H1 (cell line): Measurements from ENCODE around the gene LMX1A. TPM values are rescaled to one million over a fixed set of nuclear protein-coding genes. Genes with fewer than 3 reads are reported as not detected.

Experiments used
- BRCA1 ChIP-seq: IDR thresholded peaks from 2 replicates; pipeline ENCODE4 v1.6.1; 2012; ENCODE audit warnings: low read depth, low read length, improper control_type of control experiment
- CHD2 ChIP-seq: IDR thresholded peaks from 2 replicates; pipeline ENCODE4 v1.6.1; 2012; ENCODE audit warnings: low read length, improper control_type of control experiment
- CHD7 ChIP-seq: fragments of 300-600 bp; sonication (generic); IDR thresholded peaks from 2 replicates; pipeline ENCODE4 v1.7.1; 2012; ENCODE audit warnings: low read length, moderate library complexity, mild to moderate bottlenecking, inconsistent platforms; ENCODE audit not compliant: insufficient replicate concordance
- CTBP2 ChIP-seq: IDR thresholded peaks from 2 replicates; pipeline ENCODE4 v1.7.0; 2011; ENCODE audit warnings: borderline replicate concordance, mild to moderate bottlenecking, moderate library complexity, mixed read lengths, low read length; ENCODE audit not compliant: insufficient read depth, insufficient read length
- RBBP5 ChIP-seq: IDR thresholded peaks from 2 replicates; pipeline ENCODE4 v1.7.1; 2012; ENCODE audit warnings: low read depth, mild to moderate bottlenecking, inconsistent platforms, low read length, moderate library complexity, borderline replicate concordance
- SP1 ChIP-seq: IDR thresholded peaks from 2 replicates; pipeline ENCODE4 v1.6.1; 2011; ENCODE audit warnings: low read depth, low read length
- polyA plus RNA-seq, 7 experiments: library from polyadenylated mRNA; depleted of rRNA in 3 of 7; stranded (reverse) in 5 of 7; unstranded in 2 of 7; fragments of >200 nt in 5 of 7; fragments of 200-250 nt in 2 of 7; gene quantifications; 1 replicate in 5 of 7; 2 replicates in 1 of 7; 4 replicates in 1 of 7; pipeline versions ENCODE4 v1.2.1 to v1.2.3, GENCODE V29; 2011 to 2013; ENCODE audit warnings: missing spikeins in 2 of 7, mixed read lengths in 2 of 7
- total RNA-seq: library from RNA; stranded (reverse); fragmentation: NEBNext Ultra II Directional; extraction: Animal tissue kit (Norgen Biotek cat#: 25700); gene quantifications from 2 replicates; pipeline ENCODE4 v1.2.1, GENCODE V29; 2021

Gene LMX1A
- total and polyA plus RNA-seq, 2 of the 8 experiments (the other 6 are each of a cell fraction or from before 2014, with no cell fraction given) = not detected

GRCh38 chr1:165288350-165289120 is 68.0 kb downstream of the LMX1A start (continued):
- TF ChIP-seq CHD7 (no peak), RBBP5 (no peak), CHD2 (no peak), SP1 (no peak), BRCA1 (no peak), CTBP2 (no peak)
- TF ChIP-seq, all 59 proteins: peak for 0
